Stimulated activated CD4-positive, alpha-beta T cell treated with anti-CD3 and anti-CD28 coated beads, Interleukin-2, amount 100 ng/mL, for 4 hours (primary cell): ENCODE data around the gene SF3B2.
"Not testable (repeated sequence)": the region's sequence is repeated elsewhere in the genome, so short reads cannot be mapped to it uniquely, and the experiment has no call there.

Experiments used
- DNase-seq: peaks from one replicate; pipeline ENCODE4 v3.0.0-alpha.2; 2020; ENCODE audit warnings: low read depth

SF3B2 gene, protein sequence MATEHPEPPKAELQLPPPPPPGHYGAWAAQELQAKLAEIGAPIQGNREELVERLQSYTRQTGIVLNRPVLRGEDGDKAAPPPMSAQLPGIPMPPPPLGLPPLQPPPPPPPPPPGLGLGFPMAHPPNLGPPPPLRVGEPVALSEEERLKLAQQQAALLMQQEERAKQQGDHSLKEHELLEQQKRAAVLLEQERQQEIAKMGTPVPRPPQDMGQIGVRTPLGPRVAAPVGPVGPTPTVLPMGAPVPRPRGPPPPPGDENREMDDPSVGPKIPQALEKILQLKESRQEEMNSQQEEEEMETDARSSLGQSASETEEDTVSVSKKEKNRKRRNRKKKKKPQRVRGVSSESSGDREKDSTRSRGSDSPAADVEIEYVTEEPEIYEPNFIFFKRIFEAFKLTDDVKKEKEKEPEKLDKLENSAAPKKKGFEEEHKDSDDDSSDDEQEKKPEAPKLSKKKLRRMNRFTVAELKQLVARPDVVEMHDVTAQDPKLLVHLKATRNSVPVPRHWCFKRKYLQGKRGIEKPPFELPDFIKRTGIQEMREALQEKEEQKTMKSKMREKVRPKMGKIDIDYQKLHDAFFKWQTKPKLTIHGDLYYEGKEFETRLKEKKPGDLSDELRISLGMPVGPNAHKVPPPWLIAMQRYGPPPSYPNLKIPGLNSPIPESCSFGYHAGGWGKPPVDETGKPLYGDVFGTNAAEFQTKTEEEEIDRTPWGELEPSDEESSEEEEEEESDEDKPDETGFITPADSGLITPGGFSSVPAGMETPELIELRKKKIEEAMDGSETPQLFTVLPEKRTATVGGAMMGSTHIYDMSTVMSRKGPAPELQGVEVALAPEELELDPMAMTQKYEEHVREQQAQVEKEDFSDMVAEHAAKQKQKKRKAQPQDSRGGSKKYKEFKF

DNA sequence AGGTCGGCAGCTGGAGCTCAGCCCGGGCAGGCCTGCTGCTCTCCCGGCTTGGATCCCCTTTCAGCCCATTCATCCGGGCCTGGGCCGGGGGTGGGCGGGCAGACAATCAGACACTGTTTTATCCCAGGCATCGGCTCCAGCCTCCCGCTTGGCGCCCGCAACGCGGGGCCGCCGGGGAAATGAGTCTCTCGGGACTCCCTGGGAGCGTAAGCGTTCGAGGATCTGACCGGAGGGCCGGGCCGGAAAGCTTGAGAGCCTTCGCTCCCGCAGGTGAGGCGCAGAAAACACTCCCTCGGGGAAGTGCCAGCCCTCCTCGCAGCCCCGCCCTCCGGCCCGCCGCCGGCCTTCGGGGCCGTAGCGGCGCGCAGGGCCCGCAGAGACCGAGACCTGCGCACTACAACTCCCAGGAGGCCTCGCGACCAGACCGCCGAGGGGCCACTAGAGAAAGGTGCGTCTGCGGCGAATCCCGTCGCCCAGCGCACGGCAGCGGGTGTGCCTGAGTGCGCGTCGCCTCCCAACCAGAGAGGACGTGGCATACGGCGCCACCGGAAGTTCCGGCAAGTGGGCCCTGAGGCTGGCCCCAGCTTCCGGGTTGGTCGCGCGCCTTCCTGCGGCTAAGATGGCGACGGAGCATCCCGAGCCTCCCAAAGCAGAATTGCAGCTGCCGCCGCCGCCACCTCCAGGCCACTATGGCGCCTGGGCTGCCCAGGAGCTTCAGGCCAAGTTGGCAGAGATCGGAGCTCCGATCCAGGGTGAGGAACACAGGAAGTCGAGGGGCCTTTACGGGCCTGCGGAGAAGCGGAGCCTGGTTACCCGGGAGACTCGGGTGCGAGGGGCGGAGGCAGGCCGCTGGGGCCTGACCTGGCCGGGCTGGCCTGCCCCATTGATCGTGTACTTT lies at the start of gene SF3B2:
SF3B2 (plus strand) TSS at position 599 of the 898 bp plus-strand sequence; CDS start at position 620, 21 bp downstream.
- DNase-seq, result peak; percentile 94

DNA sequence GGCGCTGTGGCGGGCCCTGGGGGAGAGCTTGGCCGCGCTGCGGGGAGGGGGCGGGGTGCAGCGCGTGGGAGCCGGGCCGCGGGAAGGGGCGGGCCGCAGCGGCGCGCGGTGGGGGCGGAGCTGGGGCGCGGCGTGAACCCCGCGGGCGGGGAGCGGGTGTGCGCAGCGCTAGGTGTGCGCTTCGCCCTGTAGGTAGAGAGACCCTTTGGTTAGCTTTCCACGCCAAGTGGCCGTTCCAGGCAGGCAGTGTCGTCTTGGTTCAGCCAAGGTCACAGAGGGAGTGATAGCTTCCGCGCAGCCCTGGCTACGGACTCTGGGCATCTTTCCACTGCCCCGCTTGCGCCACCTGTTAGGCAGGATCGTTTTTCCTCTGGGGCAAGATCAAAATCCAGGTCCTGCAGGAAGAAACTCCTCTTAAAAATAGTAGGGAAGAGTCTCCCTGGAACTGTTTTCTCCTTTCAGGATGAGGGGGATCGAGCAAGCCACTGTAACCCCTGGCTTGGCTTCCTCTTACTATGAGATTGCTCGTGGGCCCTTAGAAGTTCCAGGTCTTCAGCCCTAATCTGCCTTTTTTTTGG lies 49.4 kb upstream of the SF3B2 start:
- DNase-seq, result peak; percentile 61

DNA sequence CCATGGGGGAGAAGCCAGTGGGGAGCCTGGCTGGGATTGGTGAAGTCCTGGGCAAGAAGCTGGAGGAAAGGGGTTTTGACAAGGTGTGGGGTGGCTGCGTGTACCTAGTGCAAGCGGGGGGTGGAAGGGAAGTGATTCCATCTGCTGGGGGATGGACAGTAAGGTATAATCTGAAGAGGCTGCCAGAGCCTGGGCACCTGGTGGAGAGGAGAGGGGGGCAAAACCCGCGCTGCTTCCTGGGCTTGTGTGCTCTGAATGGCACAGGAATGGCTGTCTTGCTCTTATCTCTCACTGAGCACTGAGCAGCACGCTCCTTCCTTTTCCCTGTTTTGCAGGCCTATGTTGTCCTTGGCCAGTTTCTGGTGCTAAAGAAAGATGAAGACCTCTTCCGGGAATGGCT lies 48.9 kb upstream of the SF3B2 start:
- DNase-seq, result no peak

DNA sequence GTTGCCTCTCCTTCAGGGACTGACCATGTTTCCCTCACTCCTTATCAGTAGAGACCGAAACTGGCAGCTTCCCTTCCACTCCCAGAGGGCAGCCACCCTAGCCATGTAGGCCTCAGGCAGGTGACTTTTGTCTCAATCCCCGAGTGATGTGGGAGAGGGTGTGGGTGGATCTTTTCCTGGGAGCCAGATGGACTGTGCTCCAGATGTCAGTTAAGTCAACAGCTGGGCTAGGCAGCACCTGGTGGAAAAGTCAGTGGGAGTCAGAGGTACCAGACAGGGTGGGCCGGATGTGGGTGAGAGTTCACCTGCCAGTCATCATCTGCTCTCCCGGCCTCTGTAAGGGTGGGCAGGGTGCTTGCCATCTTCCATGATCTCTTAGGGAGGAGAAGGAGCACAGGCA lies 48.0 kb upstream of the SF3B2 start:
- DNase-seq, result no peak

DNA sequence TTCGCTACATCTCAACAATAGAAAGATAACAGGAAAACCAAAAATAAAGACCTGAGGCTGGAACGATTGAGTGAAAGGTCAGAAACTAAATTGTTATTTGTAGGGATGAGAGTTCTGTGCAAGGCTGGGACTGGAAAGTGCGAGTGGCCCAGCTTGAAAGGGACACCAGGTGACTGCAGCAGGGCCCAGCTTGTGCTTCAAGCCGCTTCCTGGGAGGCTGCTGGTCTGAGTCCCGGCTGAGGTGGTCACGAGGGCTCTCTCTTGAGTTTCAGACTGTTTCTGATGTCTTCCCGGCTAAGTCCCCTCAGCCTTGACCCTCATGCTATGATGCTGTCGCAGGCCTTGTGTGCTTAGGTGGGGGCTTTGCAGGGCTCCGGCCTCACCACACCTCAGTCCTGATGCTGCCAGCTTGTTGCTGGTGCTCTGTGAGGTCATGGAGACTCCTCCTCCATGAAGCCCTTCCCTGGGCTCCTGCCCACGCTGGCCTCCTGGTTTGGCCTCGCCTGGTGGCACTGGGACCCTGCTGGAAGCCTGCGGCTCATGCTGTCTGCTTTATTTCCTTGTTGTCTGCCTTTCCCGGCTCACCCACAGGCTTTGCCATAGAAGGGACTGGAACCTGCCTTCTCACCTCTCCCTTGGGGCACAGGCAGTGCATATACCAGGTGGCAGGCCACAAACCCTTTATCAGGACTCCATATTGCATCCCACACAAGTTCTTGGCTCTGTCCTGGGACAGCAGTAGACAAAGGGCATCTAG lies 45.9 kb upstream of the SF3B2 start:
- DNase-seq, result no peak

DNA sequence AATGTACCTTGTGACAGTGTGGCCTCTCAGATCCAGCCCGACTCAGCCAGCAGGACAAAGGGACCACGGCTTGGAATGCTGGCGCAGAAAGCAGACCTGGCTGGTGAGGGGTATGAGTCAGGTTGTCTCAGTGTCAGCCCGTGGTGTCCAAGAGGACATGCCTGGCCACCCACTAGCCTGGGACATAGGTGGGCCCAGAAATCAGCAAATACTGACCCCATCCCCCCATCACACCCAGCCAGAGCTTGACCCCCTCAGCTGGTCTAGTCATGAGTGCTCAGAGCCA lies 45.3 kb upstream of the SF3B2 start:
- no peak for DNase-seq

DNA sequence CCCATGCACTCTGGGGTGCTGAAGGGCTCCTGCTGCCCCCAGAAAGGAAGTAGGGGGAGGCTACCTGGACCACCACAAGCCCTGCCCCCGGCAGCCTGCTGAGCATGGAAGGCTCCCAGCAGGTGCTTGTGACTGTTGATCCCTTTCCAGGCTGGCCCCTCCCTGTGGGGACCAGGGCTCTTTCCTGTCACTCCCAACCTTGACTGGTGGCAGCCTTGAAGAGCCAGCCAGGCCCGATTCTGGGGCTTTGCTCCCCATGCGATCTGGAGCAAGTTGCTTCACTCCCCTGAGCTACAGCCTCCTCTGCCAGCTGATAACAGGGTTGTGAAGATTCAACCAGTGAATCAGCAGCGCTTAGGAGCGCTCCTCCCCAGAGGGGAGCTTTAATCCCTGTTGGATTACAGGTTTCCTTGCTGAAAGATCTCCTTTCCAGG lies 44.9 kb upstream of the SF3B2 start:
- no peak for DNase-seq

DNA sequence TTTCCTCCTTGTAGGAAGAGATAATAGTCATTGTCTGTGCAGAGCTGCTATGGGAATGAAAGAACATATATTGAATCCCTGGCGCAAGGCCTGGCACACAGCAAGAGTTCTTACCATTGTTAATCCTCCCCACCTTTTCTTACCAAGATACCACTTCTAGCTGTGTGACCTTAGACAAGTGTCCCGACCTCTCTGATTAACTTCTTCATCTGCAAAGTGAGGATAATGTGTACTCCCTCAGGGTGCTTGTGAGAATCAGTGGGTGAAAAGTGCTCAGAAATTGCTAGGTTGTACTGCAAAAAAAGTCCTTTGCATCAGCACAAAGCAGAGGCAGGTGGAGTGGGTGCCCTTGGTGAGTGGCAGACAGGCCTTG lies 44.1 kb upstream of the SF3B2 start:
- no peak for DNase-seq

DNA sequence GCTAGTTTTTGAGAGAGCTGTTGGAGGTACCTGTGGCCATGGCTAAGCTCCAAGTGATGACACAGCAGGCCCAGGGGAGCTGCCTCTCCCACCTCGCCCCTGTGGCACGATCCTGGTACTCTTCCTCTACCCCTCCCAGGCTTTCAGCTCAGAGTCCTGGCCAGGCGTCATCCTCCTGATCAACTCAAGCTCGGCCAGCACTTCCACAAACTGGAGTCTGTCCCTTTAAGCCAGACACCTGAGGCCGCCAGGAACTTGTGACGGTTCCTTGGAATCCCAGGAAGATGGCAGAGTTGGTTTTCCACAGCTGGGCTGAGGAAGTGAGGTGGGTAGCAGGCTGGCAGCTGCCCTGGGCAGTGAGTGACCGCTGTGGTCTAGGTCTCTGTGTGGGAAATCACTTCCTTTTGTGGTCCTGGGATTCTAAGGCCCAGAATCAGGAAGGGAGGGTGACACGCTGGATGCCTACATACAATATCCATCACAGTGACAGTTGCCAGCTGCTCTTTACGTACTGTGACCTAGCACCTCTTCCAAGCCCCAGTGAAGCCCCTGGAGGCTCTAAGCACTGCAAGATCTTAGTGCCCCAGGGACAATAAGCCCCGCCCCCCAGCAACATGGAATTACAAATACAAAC lies 43.6 kb upstream of the SF3B2 start:
- DNase-seq, result no peak

DNA sequence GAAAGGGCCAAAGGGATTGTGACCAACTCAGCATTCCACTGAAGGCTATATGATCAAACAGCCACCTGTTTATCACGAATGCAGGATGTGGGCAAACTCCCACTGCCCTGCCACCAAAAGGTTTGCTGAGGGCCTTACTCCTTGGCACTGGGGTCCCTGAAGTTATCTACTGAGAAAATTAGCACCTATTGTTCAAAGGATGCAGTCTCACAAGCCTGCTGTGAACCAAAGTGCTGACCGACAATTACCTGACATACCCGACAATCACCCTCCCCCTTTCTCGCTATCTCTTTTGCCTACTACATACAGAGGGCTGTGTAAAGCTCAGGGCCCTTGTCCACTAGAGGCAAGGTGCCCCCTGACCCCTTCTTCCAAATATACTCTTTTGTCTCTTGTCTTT lies 42.1 kb upstream of the SF3B2 start:
- not testable (repeated sequence) for DNase-seq

DNA sequence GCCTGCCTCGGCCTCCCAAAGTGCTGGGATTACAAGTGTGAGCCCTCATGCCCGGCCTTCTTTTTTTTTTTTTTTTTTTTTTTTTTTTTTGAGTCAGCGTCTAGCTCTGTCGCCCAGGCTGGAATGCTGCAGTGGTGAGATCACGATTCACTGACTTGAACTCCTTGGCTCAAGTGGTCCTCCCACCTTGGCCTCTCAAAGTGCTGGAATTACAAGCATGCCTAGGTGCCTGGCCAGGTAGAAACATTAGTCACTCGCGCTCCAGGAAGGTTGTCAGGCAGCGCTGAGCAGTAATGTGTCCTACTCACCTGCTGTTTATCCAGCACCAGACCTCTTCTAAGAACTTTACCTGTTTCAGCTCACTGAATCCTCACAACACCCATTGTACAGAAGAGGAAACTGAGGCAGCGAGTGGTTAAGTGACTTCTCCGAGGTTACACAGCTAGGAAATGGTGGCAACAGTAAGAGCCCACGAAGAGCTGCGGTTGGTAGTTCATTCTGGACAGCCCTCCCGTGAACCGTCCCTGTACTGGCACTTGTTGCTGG lies 40.9 kb upstream of the SF3B2 start:
- no peak for DNase-seq

DNA sequence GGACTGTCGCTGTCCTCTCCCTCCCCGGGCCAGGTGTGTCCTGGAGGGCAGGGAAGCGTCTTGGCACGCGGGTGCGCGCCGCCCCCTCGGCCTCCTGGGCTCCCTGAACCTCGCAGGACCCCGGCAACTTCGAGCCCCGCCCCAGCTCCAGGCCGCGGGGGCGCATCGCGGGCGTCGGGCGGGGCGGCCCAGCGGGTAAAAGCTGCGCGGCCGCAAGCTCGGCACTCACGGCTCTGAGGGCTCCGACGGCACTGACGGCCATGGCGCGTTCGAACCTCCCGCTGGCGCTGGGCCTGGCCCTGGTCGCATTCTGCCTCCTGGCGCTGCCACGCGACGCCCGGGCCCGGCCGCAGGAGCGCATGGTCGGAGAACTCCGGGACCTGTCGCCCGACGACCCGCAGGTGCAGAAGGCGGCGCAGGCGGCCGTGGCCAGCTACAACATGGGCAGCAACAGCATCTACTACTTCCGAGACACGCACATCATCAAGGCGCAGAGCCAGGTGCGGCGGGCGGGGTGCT lies 40.3 kb upstream of the SF3B2 start, which contains the start of gene CST6:
CST6 (plus strand) TSS at position 224 of the 519 bp plus-strand sequence; CDS start at position 261, 37 bp downstream.
- no peak for DNase-seq

DNA sequence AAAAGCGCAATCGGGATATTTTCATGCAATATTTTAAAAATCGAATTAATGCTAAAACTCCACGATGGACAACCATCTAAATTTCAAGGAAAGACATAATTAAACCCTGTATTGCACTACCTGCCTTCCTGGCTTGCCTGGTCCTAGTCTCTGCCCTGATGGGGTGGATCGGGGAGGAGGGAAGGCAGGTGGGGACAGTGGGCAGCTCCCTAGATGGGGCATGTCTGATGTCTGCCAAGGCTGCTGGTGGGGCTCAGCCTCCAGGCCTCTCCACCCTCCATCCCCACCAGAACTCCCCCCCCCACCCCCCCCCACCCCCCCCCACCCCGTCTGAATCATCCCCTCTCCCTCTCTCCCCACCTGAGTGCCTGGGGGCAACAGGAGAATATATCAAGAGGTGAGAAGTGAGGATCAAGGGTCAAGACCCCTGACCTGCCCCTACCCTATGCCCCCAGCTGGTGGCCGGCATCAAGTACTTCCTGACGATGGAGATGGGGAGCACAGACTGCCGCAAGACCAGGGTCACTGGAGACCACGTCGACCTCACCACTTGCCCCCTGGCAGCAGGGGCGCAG lies 39.7 kb upstream of the SF3B2 start:
- no peak for DNase-seq

DNA sequence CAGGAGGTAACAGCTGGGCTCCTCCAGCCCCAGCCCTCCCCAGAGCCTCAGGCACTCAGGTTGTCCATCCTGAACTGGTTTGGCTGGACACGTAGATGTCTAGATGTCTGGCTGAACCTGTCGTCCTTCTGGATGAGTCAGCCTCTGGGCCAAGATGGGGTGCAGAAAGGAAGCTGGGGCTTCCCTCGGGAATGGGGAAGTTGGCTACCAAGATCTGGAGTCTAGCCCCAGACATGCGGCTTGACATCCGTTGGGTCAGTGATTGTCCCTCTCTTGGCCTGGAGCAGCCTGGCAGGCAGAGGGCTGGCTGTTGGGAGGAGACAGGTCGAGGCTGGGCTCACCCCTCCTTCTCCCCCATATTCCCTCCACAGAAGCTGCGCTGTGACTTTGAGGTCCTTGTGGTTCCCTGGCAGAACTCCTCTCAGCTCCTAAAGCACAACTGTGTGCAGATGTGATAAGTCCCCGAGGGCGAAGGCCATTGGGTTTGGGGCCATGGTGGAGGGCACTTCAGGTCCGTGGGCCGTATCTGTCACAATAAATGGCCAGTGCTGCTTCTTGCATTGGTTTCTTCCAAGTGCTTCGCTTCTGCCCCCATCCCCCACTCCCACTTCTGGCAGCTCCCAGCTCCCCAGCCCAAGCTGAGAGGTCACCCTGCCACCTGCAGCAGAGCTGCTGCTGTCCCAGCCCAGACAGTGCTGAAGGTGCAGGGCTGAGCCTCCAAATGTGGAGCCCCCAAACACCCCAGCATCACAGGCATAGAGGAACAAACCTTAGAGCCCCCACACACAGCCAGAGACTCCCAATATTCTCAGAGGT lies 39.0 kb upstream of the SF3B2 start:
- no peak for DNase-seq

DNA sequence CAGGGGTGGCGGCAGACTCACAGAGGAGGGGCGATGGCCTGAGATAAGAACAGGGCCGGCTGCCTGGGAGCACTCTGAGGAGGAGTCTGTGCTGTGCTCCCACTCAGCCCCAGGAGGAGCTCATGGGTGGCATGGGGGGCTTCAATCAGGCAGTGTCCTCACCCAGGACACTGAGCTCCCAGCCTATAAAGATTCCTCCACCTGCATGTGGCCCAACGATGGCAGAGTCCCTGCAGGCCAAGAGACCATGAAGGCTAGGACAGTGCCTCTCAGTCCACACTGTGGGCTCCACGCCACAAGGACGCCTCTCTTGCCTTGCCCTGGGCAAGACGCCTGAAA lies 38.4 kb upstream of the SF3B2 start:
- no peak for DNase-seq

DNA sequence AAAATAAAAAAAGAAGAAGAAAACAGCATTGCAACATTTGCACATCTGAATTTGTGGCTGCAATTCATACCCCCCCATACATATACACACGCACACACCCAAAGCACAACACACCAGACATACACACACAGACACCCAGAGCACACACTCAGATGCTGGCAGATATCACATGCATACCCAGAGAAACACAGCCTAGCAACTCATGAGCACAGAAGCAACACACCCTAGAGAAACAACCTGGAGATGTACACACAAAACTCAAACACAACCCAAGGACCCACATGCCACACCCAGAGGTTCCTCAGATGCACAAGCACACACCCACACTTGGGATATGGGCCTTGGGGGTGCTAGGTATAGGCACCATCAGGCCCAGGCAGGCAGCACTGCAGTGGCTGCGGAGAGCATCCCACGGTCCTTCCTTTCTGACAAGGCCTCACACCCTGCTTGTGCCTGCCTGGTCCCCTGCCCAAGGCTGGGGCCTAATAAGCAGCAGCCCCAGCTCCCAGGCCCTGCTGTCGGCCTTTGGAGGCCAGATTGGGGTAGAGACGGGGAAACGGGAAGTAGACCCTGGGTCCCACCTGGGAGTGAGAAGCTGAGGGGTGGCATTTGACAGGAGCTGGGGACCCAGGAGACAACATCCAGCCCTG lies 37.2 kb upstream of the SF3B2 start:
- no peak for DNase-seq

DNA sequence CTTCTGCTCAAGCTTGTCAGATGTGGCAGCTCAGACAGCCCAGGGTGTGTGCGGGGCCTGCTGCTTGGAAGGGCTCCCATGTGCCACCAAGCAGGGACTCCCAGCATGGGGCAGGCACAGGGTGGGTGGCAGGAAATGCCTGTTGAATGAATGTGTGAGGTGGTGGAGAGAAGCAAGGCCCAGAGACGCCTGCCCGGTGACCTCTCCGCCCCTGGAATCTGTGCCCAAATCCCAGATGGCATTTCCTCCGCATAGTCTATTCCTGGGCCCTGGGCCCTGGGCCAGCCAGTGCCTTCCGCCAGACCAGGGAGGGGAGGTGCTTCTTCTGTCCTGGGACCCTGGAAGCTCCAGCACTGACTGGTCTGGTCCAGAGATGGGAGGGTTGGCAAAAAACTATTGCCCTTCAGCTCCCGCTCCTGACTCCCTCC lies 36.7 kb upstream of the SF3B2 start:
- DNase-seq, result no peak
